GM18873 (cell line): Measurements from ENCODE around the gene ENO3.

Source experiments
- ATAC-seq: cut with Tn5 transposase; IDR thresholded peaks from one replicate; pipeline ENCODE4 v1.9.1; 2021; ENCODE audit warnings: mild to moderate bottlenecking, moderate library complexity, moderate number of reproducible peaks; ENCODE audit not compliant: unreplicated experiment, low FRiP score

The ENO3 gene

GRCh38 chr17:4935650-4936049 lies 15.3 kb upstream of the ENO3 start:
- no peak for ATAC-seq

- ATAC-seq: no peak
These were observed 14.5 kb upstream of the ENO3 start for GRCh38 chr17:4936436-4936835.

DNA sequence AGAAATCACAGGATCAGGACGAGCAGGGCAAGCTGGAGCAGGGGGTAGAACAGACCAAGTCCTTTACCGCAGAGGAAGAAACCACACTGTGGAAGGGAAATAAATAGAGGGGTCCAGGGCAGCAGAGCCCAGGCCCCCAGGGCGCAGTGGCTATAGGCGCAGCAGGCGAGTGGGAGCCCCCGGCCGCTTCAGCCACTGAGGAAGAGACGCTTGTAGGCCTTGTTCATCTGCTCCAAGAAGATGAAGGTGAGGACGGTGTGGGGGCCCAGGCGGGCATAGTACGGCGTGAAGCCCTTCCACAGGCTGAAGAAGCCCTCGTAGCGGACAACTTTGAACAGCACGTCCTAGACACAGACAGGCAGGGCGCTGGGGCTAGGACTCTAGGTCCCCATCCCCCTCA lies 13.4 kb upstream of the ENO3 start:
- ATAC-seq: no peak

DNA sequence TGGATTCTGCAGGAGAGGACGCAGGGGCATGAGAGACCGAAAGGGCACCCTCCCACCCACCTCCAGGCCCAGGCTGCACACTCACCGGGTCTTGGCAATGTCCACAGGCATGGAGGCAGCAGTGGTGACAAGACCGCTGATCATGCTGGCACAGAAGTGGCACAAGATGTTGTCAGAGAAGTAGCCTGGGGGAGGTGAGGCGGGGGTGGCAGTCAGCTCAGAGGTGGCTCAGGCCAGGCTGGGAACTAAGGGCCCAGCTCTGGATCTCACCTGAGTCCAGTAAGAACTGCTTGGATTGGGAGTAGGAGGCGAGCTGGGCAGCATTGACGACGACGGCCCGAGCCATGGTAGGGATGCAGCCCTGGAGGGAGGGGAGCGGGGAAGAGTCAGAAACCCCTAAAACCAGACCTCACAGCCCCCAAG lies 12.8 kb upstream of the ENO3 start:
- ATAC-seq: no peak

GRCh38 chr17:4938688-4939545 lies 12.0 kb upstream of the ENO3 start:
- no peak for ATAC-seq

GRCh38 chr17:4939546-4939795 lies 11.4 kb upstream of the ENO3 start:
- ATAC-seq: peak; percentile 8

- ATAC-seq: peak; percentile 79
These were observed 10.9 kb upstream of the ENO3 start, which contains the start of the genes RNF167 and SLC25A11 for GRCh38 chr17:4939796-4940554. RNF167 (plus strand) TSS chr17:4940268; CDS start chr17:4940910, 642 bp downstream. SLC25A11 (minus strand) TSS chr17:4940046; CDS start chr17:4939910, 136 bp downstream.

DNA sequence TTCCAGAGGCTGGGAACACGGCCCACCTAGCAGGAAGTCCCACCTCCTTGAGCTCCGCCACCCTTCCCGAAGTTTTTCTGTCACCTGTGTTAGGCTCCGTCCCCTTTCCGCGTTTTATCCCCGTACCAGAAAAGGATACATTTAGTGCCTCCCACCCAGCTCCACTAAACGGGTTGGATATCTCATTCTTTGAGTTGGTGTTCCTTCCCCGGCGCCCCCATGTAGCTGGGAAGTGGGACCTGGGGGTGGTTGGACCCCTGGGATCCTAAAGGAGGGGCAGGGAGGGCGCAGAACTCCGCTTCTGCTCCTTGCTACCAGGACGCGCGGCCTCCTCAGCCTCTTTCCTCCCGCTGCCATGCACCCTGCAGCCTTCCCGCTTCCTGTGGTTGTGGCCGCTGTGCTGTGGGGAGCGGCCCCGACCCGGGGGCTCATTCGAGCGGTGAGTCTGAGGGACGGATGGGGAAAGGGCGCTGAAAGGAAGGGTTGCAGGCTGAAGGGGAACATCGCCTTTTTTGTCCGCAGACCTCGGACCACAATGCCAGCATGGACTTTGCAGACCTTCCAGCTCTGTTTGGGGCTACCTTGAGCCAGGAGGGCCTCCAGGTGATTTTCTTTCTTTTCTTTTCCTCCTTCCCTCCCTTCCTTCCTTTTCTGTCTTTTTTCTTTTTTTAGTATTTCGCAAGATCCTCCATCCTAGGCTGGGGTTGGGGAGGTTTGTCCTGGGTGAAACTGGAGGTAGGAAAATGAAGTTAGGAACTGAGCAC lies 10.2 kb upstream of the ENO3 start:
- ATAC-seq: no peak

DNA sequence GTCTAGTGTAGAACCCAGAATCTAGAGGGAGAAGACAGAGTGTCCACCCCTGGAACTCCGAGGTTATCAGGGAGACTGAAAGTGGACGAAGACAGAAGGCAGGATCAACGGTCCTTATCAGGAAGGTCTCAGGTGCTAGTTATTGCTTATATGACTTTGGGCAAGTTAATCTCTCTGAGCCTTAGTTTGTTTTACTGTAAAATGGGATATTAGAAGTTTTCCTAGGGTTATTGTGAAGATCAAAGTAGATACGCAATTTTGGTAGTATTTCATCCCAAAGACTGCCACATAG lies 9.7 kb upstream of the ENO3 start:
- ATAC-seq: no peak

GRCh38 chr17:4942760-4943508 lies 8.0 kb upstream of the ENO3 start:
- ATAC-seq: no peak

DNA sequence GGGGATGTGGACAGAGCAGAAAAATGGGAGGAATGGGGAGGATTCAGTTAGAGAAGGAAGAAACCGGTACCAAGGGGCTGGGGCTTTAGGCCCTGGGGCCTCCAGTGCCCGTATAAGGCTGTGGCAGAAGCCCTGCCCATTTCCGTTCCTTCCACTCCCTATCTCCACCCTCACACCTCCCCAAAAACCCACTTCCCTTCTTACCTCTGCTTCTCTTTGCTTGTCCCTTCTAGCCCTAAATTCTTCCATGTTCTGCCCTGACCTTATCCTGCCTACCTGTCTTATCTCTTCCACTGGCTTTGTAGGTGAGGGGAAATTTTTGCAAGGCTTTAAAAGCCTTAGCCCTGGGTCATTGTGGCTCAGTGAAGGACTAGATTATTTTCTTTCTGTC lies 6.8 kb upstream of the ENO3 start:
- ATAC-seq: no peak

DNA sequence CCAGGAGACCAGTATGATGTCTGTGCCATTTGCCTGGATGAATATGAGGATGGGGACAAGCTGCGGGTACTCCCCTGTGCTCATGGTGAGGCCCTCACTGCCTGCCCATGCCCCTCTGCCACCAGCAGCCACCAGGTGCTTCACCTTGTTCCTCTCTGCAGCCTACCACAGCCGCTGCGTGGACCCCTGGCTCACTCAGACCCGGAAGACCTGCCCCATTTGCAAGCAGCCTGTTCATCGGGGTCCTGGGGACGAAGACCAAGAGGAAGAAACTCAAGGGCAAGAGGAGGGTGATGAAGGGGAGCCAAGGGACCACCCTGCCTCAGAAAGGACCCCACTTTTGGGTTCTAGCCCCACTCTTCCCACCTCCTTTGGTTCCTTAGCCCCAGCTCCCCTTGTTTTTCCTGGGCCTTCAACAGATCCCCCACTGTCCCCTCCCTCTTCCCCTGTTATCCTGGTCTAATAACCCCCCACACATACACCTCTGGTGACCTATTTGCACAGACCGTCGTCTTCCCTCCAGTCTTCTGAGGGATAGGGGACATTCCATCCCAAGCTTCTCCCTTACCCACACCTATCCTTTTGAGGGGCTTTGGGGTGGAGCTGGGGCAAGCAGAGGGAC lies 6.3 kb upstream of the ENO3 start:
- ATAC-seq: no peak

- no peak for ATAC-seq
These were observed 5.6 kb upstream of the ENO3 start for GRCh38 chr17:4945176-4945943.

GRCh38 chr17:4945944-4946280 lies 5.0 kb upstream of the ENO3 start:
- ATAC-seq: no peak

GRCh38 chr17:4946312-4946976 lies 4.5 kb upstream of the ENO3 start:
- ATAC-seq: no peak

GRCh38 chr17:4947010-4947410 lies 3.9 kb upstream of the ENO3 start:
- no peak for ATAC-seq

DNA sequence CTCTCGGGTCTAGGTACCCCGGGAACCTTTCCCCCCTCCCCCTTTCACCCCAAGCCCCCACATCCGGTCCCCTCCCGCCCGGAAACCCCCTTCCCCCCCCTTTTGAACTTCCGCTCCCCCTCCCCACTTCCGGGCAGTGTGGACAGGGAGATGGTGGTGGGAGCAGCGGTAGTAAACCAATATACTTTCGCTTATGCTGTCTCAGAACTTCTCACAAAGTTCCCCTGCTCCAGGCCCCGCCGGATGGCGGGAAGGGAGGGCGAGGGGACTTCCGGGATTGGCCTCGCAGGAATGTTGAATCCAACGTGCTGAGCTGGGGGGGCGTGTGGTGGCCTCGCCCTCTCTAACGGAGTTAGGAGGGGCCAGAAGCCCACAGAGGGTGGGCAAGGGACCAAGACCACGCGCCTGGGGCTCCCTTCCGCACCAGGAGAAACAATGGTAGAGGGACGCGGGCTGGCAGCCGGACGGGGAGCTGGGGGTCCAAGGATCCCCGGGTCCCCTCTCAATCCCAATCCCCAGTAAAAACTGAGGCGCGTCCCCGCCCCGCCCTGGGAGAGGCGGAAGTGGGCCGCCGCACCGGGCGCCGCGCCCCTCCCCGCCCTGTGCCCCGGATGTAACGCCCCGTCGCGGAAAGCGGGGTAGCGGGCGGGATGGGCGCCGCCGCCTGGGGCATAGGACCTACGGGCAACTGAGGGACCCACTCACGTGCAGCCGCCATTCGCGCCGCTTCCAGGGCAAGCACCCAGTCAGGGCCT lies 3.3 kb upstream of the ENO3 start:
- ATAC-seq: no peak

DNA sequence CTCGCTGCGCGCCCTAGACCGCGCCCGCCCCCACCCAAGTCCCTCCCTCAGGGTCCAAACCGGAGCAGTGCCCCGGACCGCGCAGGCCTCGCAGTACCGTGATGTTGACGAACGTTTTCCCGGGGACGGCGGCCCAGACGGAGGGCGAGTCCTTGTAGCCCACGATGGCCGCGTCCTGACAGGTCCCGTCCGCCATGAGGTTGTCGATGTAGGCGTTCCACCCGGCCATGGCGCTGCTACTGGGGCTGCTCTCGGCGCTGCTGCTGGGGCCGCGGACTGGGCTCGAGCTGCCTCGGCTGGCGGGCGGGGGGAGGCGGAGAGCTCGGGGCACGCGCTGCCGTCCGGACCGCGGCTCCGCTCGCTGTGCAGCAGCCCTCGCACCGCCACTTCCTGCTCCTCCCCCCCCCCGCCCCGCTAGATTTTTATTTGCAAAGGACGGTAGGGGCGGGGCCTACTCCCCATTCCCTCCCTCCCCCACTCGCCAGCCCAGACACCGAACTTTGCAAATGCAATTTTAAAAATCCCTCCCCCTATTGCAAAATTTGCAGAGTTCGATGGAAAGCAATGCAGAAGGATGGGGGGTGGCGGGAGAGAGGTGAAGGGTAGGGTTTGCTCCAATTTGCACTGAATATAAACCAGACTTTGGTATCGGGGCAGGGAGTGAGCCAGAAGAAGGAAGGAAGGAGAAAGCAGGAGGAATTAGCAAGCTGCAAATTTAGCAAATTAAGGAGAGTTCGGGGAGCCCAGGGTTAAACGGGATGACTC lies 2.6 kb upstream of the ENO3 start, which contains the start of gene PFN1:
PFN1 (minus strand) TSS at position 365 of the 765 bp plus-strand sequence; CDS start at position 229, 136 bp downstream.
- peak; percentile 16 for ATAC-seq
